Measurements from ENCODE around the gene DDX59. TPM values are rescaled to one million over a fixed set of nuclear protein-coding genes. Genes with fewer than 3 reads are reported as not detected.

Gene DDX59
- polyA plus RNA-seq, 4 donors = 15.4 to 25.7 (median 23.9) TPM

DNA sequence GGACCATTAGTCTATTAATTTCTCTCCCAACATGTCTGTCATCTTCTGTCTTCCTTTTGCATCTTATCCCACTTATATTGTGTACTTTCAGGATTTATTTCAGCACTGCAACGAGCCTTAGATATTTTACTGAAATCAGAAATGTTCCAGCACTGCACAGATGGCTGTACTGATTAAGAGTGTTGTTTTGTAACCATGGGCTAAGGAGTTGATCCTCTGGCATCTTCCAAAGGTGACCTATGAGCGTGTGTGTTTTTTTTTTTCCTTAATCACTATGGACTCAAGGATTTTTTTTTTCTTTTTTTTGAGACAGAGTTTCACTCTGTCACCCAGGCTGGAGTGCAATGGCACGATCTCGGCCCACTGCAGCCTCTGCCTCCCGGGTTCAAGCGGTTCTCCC, 7.1 kb upstream of the DDX59 start:
- H3K36me3 ChIP-seq (ENCODE audit: control insufficient read depth in 3 of 3, insufficient read depth in 2 of 3, low read depth in 1 of 3, low read length in 3 of 3) = no peaks in the 10 kb centered on the region
- no peak overlapping the region for H3K27ac ChIP-seq (ENCODE audit: low read depth in 1 of 3, low read length in 2 of 3)
- no peak for FAIRE-seq
- DNase-seq = no peak
- H3K27me3 ChIP-seq (ENCODE audit: control insufficient read depth in 3 of 3, insufficient read depth in 3 of 3, low read length in 3 of 3) = no peaks in the 10 kb centered on the region
- no peaks in the 10 kb centered on the region for H3K4me1 ChIP-seq (ENCODE audit: control insufficient read depth in 3 of 3, insufficient read depth in 2 of 3, low read depth in 1 of 3, low read length in 2 of 3)
- WGBS, 3 donors = 72 to 85% (median 79%) methylated on average over 6 of the region's 6 CpGs
- H3K9me3 ChIP-seq (ENCODE audit: control insufficient read depth in 2 of 2, insufficient read depth in 1 of 2, low read depth in 1 of 2, low read length in 1 of 2) = no peaks in the 10 kb centered on the region
- H3K4me3 ChIP-seq (ENCODE audit: low read depth in 1 of 3, low read length in 3 of 3) = no peak overlapping the region

DNA sequence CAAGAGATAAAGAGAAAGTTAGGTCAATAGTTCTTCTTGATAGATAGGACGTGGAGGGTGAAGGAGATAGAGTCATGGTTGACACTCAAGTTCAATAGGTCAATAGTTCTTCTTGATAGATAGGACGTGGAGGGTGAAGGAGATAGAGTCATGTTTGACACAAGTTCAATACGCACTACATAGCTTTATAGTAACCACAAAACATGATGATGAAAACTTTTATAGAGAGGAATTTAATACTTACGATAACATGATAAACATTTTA, 5.8 kb upstream of the DDX59 start:
- H3K27me3 ChIP-seq (ENCODE audit: control insufficient read depth in 3 of 3, insufficient read depth in 3 of 3, low read length in 3 of 3) = no peaks in the 10 kb centered on the region
- no peaks in the 10 kb centered on the region for H3K9me3 ChIP-seq (ENCODE audit: control insufficient read depth in 2 of 2, insufficient read depth in 1 of 2, low read depth in 1 of 2, low read length in 1 of 2)
- H3K4me3 ChIP-seq (ENCODE audit: low read depth in 1 of 3, low read length in 3 of 3) = no peak overlapping the region
- H3K36me3 ChIP-seq (ENCODE audit: control insufficient read depth in 3 of 3, insufficient read depth in 2 of 3, low read depth in 1 of 3, low read length in 3 of 3) = no peaks in the 10 kb centered on the region
- H3K27ac ChIP-seq (ENCODE audit: low read depth in 1 of 3, low read length in 2 of 3) = no peak overlapping the region
- H3K4me1 ChIP-seq (ENCODE audit: control insufficient read depth in 3 of 3, insufficient read depth in 2 of 3, low read depth in 1 of 3, low read length in 2 of 3) = no peaks in the 10 kb centered on the region
- 58 to 74% (median 63%) methylated on average over 4 of the region's 4 CpGs for WGBS, 3 donors
- DNase-seq (no peak), FAIRE-seq (no peak)

DNA sequence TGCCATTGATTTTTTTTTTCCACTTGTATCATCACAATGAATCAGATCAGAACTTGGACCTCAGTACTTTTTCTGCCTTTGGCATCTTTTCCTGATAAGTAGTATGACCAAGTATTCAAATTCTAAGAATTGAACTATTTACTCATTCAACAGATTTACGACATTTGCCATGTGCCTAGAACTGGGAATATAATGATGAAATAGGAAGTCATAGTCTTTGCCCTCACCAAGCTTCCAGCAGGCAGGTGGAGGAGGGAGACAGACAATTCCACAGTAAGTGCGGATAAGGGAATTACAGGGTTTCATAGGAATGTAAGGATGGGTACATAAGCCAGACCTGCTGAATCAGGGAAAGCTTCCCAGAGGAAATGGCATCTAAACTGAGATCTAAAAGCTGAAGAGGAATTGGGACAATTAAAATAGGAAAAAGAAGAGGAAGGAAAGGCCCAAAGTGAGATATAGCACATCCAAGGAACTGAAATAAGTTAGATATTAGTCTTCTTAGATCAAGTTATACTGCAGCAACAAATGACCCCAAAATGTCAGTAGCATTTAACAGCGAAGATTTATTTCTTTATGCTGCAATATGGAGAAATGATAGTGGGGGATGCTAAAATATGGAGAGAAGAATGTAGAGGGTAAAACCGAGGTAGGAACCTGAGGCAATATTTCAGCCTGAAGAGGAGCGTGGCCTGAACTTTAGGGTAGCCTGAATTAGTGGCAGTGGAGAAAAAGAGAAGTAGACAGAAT, 5.3 kb upstream of the DDX59 start:
- no peak for DNase-seq
- Histone ChIP-seq H3K36me3 (ENCODE audit: control insufficient read depth in 3 of 3, insufficient read depth in 2 of 3, low read depth in 1 of 3, low read length in 3 of 3) (no peaks in the 10 kb centered on the region), H3K4me3 (ENCODE audit: low read depth in 1 of 3, low read length in 3 of 3) (no peak overlapping the region), H3K27ac (ENCODE audit: low read depth in 1 of 3, low read length in 2 of 3) (no peak overlapping the region), H3K4me1 (ENCODE audit: control insufficient read depth in 3 of 3, insufficient read depth in 2 of 3, low read depth in 1 of 3, low read length in 2 of 3) (no peaks in the 10 kb centered on the region), H3K9me3 (ENCODE audit: control insufficient read depth in 2 of 2, insufficient read depth in 1 of 2, low read depth in 1 of 2, low read length in 1 of 2) (no peaks in the 10 kb centered on the region), H3K27me3 (ENCODE audit: control insufficient read depth in 3 of 3, insufficient read depth in 3 of 3, low read length in 3 of 3) (no peaks in the 10 kb centered on the region)
- 83 to 89% (median 87%) methylated on average over 5 of the region's 5 CpGs for WGBS, 3 donors
- FAIRE-seq = no peak

DNA sequence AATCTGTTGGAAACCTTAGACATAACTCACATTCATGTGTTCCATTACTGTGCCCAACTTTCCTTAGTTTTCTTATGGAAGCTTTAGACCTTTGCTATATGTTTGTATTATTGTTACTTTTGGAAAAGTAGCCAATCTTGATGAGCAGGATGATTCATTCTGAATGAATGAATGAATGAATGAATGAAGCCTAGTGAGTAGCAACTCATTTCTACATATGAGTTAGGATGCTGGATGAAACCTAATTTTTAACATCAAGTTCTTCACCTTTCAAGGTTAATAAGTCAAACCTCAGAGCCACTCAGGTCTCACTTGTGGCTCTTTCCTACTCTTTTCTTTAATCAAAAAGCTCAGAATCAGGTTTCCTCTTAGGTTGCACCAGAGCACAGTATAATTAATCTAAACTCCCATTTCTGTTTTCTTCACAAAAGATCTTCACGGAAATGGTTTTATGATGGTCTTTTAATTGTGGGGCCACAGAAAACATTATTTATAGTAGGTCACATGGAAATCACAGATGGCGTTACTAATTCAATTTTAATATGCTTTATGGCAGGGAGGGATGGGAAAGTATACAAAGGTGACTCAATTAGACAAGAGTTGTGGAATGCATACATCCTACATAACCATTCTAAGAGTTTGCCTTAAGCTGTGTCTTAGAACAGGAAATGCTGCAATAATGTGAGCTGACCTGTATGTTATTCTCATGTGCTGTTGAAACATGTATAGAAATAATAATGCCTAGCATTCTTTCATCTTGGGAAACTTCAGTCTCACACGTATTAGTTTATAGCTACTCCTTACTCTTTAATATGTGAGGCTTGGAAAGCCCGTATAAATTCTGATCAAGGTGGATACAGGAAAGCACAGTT, 4.5 kb upstream of the DDX59 start:
- Histone ChIP-seq H3K36me3 (ENCODE audit: control insufficient read depth in 3 of 3, insufficient read depth in 2 of 3, low read depth in 1 of 3, low read length in 3 of 3) (no peaks in the 10 kb centered on the region), H3K27me3 (ENCODE audit: control insufficient read depth in 3 of 3, insufficient read depth in 3 of 3, low read length in 3 of 3) (no peaks in the 10 kb centered on the region), H3K4me3 (ENCODE audit: low read depth in 1 of 3, low read length in 3 of 3) (no peak overlapping the region), H3K27ac (ENCODE audit: low read depth in 1 of 3, low read length in 2 of 3) (no peak overlapping the region), H3K4me1 (ENCODE audit: control insufficient read depth in 3 of 3, insufficient read depth in 2 of 3, low read depth in 1 of 3, low read length in 2 of 3) (no peaks in the 10 kb centered on the region), H3K9me3 (ENCODE audit: control insufficient read depth in 2 of 2, insufficient read depth in 1 of 2, low read depth in 1 of 2, low read length in 1 of 2) (no peaks in the 10 kb centered on the region)
- 64 to 74% (median 64%) methylated on average over 4 of the region's 4 CpGs for whole genome bisulfite sequencing, 3 donors
- DNase-seq (no peak), FAIRE-seq (no peak)

DNA sequence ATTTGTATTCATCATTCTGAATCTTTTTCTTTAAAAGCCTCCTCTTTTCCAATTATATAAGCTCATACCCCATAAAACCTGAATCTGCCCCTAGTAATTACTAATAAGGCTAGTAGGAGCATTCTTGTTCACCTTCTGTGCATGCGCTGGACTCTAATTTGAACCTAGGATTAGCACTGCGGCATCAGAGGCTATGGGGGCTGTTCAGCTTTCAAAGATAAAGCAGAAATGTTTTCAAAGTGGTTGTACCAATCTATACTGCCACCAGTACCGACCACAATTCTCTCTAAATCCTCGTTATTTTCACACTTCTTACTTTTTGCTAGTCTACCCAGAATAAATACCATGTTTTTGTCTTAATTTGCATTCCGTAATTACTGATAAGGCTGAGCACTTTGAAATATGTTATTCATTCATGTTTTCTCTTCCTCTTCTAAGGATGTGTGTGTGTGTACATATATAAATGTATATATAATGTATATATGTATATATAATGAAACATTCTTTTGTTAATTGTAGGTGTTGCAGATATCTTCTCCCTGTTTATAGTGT, 1.6 kb upstream of the DDX59 start:
- Histone ChIP-seq H3K27me3 (ENCODE audit: control insufficient read depth in 3 of 3, insufficient read depth in 3 of 3, low read length in 3 of 3) (no peaks in the 10 kb centered on the region), H3K9me3 (ENCODE audit: control insufficient read depth in 2 of 2, insufficient read depth in 1 of 2, low read depth in 1 of 2, low read length in 1 of 2) (no peaks in the 10 kb centered on the region), H3K36me3 (ENCODE audit: control insufficient read depth in 3 of 3, insufficient read depth in 2 of 3, low read depth in 1 of 3, low read length in 3 of 3) (peaks cover 0 to 6% (median 0%) of the 10 kb centered on the region in 3 donors), H3K4me1 (ENCODE audit: control insufficient read depth in 3 of 3, insufficient read depth in 2 of 3, low read depth in 1 of 3, low read length in 2 of 3) (peaks cover 0 to 4% (median 0%) of the 10 kb centered on the region in 3 donors), H3K27ac (ENCODE audit: low read depth in 1 of 3, low read length in 2 of 3) (no peak overlapping the region), H3K4me3 (ENCODE audit: low read depth in 1 of 3, low read length in 3 of 3) (no peak overlapping the region)
- DNase-seq (no peak), FAIRE-seq (no peak)
- WGBS, 3 donors = 88 to 92% (median 90%) methylated on average over 5 of the region's 5 CpGs

DNA sequence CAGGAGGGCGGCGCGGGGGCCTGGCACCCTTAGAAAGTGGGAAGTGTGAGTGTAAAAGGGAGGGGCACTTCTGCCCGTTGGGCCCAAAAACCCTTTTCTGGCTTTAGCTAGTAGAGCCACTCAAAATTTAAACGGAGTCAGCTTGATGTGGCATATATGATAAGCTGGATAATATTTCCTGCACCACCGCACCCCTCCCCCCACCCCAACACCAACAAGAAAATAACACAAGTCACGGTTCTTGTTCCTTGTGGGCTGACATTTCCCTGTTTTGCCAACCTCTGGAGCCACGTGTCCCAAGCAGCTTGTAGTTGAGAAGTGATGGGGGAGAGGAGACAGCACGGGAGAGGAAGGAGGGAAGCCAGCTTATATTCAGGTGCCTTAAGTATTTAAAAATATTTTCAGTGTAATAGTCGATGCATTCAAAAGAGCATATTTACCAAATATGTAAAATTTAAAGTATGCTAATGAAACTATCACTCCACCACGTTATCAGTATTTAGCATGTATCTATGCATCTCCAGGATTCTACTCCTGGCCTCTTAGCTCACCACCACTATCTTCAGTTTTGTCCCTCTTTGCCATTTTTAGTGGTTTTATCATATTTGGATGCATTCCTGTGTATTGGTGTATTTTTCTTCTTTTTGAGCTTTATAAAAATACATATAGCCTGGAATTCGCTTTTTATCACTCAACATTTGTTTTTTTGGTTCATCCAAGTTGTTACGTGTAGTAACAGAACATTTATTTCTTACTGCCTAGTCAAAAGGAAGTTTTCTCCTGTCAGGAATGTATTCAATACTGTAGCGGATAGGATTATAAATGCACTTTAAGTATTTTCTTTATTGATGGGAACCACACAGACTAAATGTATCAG, 773 bp upstream of the DDX59 start:
- peaks cover 0 to 4% (median 3%) of the 10 kb centered on the region in 3 donors for H3K4me1 ChIP-seq (ENCODE audit: control insufficient read depth in 3 of 3, insufficient read depth in 2 of 3, low read depth in 1 of 3, low read length in 2 of 3)
- DNase-seq (peak in 1 of 2 donors; percentile 63), FAIRE-seq (no peak)
- H3K27ac ChIP-seq (ENCODE audit: low read depth in 1 of 3, low read length in 2 of 3) = peak overlapping the region; percentile 63 to 100 (median 99)
- no peaks in the 10 kb centered on the region for H3K9me3 ChIP-seq (ENCODE audit: control insufficient read depth in 2 of 2, insufficient read depth in 1 of 2, low read depth in 1 of 2, low read length in 1 of 2)
- H3K4me3 ChIP-seq (ENCODE audit: low read depth in 1 of 3, low read length in 3 of 3) = peak overlapping the region; percentile 77 to 93 (median 80)
- H3K27me3 ChIP-seq (ENCODE audit: control insufficient read depth in 3 of 3, insufficient read depth in 3 of 3, low read length in 3 of 3) = no peaks in the 10 kb centered on the region
- 11 to 14% (median 12%) methylated on average over 14 of the region's 14 CpGs for WGBS, 3 donors
- peaks cover 0 to 7% (median 0%) of the 10 kb centered on the region in 3 donors for H3K36me3 ChIP-seq (ENCODE audit: control insufficient read depth in 3 of 3, insufficient read depth in 2 of 3, low read depth in 1 of 3, low read length in 3 of 3)

DNA sequence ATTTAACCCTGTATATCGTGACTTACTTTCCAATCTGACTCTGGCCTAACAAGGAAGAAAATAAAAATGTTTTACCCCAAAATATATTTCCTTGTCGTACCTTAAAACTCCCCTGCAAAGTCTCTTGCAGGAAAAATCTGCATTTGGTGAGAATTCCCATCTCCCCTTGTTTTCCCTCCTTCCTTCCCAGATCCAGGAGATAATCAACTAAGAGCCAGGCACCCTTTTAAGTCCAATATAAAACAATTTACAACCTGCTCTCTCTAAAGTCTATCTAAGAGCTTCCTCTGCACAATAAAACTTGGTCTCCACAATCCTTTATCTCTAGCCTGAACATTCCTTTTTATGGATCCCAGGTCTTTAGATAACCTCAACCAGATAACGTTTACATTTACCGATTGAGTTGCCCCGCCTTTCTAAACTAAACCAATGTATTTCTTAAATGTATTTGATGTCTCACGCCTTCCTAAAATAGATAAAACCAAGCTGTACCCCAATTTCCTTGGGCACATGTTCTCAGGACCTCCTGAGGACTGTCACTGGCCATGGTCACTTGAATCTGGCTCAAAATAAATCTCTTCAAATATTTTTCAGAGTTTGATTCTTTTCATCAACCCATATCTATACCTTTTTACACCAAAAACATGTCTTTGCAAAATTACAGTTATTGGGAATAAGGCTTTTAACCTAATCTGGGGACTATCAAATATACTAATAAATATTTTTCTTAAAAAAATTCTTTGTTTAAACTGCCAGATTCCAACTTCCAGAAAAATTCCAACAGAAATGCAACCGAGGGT, 993 bp downstream of the DDX59 start:
- peak overlapping the region; percentile 77 to 93 (median 80) for H3K4me3 ChIP-seq (ENCODE audit: low read depth in 1 of 3, low read length in 3 of 3)
- FAIRE-seq = no peak
- peaks cover 0 to 7% (median 4%) of the 10 kb centered on the region in 3 donors for H3K4me1 ChIP-seq (ENCODE audit: control insufficient read depth in 3 of 3, insufficient read depth in 2 of 3, low read depth in 1 of 3, low read length in 2 of 3)
- H3K27ac ChIP-seq (ENCODE audit: low read depth in 1 of 3, low read length in 2 of 3) = peak overlapping the region; percentile 99 to 100 (median 100)
- 14 to 25% (median 24%) methylated on average over 7 of the region's 7 CpGs for WGBS, 3 donors
- peaks cover 0 to 7% (median 5%) of the 10 kb centered on the region in 3 donors for H3K36me3 ChIP-seq (ENCODE audit: control insufficient read depth in 3 of 3, insufficient read depth in 2 of 3, low read depth in 1 of 3, low read length in 3 of 3)
- DNase-seq = peak; percentile 50 to 62
- H3K27me3 ChIP-seq (ENCODE audit: control insufficient read depth in 3 of 3, insufficient read depth in 3 of 3, low read length in 3 of 3) = no peaks in the 10 kb centered on the region
- H3K9me3 ChIP-seq (ENCODE audit: control insufficient read depth in 2 of 2, insufficient read depth in 1 of 2, low read depth in 1 of 2, low read length in 1 of 2) = no peaks in the 10 kb centered on the region

Measured in small intestine (tissue), 7 donors.